Stimulated activated CD8-positive, alpha-beta memory T cell treated with anti-CD3 and anti-CD28 coated beads, Interleukin-15, amount 100 ng/mL, for 1 hour (primary cell): ENCODE measurements around the gene PRKCH.
"Not testable (repeated sequence)": the region's sequence is repeated elsewhere in the genome, so short reads cannot be mapped to it uniquely, and the experiment has no call there.

Experiments
- DNase-seq: peaks from one replicate; pipeline ENCODE4 v3.0.0-alpha.2; 2020; ENCODE audit warnings: low read depth

PRKCH gene

GRCh38 chr14:61308198-61308597 is 13.2 kb upstream of the PRKCH start:
- DNase-seq, result no peak

DNA sequence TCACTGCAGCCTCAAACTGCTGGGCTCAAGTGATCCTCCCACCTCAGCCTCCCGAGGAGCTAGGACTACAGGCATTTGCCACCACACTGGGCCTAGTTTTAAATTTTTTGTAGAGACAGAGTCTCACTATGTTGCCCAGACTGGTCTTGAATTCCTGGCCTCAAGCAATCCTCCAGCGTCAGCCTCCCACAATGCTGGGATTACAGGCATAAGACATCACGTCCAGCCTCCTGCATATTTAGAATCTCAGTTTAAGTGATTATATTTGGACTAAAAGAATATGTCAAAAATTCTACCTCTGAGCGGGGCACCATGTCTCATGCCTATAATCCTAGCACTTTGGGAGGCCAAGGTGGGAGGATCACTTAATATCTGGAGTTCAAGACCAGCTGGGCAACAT is 12.7 kb upstream of the PRKCH start:
- not testable (repeated sequence) for DNase-seq

DNA sequence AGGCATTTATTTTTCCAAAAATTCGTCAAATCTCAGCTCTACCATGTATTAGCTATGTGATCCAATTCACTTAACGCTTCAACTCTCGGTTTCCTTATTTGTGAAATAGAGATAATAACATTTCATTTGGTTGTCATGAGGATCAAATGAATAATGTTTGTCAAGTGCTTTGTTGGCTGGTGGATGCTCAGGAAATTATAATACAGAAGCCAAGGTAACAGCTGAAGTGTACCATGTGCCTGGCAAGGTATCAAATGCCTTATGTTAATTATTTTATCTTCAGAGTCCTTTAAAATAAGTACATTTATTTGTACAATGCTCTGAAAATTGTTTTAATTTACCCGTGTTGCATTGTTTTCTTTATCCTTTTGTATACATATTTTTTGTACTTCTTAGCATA is 6.1 kb upstream of the PRKCH start:
- no peak for DNase-seq

- DNase-seq, result no peak
These were observed 2.3 kb upstream of the PRKCH start for GRCh38 chr14:61319086-61319485.

- no peak for DNase-seq
These were observed 1.7 kb upstream of the PRKCH start for GRCh38 chr14:61319706-61320105.

- DNase-seq, result not testable (repeated sequence)
These were observed 1.2 kb upstream of the PRKCH start for GRCh38 chr14:61320170-61320569.

DNA sequence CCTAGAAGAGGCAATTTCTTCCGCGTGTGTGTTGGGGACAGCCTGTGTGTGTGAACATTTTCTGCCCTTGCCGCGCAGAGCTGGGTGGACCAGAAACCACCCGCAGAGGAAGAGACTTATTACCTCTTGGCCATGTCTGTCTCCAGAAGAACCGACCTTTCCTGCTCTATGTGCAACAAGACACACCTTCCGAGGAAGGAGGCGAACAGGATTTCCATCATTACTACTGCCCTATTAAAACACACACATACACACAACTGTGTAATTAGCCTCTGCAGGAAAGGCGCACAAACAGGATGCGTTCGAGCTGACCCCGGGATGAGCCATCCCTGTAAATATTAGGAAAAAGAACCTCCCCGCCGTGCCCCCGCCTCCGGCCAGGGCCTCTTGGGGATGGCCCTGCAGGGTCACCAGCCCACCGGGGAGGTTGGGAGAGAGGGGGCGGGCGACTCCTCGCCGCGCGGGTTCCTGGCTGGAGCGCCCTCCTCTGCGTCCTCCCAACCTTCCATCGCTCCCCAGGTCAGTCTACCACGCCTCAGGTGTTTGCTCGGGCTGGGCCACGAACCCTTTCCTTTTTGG is 484 bp upstream of the PRKCH start:
- no peak for DNase-seq

DNA sequence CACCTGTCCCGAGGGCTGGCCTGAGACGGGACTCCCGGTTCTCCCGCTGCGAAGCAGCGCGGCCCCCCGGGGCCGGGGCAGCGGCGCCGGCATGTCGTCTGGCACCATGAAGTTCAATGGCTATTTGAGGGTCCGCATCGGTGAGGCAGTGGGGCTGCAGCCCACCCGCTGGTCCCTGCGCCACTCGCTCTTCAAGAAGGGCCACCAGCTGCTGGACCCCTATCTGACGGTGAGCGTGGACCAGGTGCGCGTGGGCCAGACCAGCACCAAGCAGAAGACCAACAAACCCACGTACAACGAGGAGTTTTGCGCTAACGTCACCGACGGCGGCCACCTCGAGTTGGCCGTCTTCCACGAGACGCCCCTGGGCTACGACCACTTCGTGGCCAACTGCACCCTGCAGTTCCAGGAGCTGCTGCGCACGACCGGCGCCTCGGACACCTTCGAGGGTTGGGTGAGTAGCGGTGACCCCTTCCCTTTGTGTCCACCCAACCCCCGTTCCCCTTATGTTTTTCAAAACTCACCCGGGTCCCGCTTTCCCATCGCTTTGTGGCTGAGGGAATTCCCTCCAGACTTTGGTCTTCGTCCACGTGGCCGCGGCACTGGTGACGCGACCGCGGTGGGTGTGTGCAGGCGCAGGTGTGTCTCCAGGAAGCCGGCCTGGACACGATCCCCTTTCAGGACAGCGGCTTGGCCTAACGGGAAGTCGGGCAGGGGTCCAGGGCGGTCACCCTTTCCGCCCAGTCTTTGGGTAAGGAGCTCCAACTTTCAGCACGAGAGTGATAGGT is 826 bp downstream of the PRKCH start:
- no peak for DNase-seq

DNA sequence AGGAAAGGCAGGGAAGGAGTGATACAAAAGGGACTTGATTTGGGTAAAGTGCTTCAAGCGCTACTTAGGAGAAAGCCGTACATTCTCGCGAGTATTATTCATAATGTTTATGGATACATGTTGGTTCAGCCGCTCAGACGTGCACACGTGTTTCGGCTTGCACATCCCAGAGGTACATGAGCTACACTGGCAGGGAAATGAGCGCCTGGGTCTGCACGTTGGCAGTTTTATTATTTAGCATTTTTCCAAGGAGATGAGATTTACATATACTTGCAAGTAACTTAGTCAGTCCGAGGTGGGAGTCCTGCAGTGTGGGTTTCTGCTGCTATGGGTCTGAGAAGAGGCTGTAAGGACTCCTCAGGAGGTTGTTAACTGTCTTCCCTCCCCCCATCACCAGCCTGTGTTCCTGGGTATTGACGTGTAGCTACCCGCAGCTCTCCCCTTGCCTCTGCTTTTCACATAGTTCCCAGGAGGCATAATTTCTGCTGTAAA is 1.5 kb downstream of the PRKCH start:
- no peak for DNase-seq

DNA sequence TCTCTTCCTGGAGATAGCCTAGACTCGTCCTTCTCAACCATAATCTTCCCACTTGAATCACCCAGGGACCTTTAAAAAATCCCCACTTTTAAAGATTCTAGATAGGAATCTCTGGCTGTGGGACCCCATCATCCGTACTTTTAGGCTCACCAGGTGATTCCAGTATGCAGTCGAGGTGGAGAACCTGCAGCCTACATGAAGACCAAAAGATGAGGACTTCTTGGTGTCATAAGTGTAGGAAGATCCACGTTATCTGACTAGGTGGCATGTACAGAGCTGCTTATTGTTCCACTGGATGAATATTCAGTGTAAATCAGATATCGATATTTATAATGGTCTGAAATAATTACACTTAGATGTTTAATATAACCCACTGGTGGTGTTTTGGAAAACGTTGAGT is 2.6 kb downstream of the PRKCH start:
- no peak for DNase-seq

- no peak for DNase-seq
These were observed 3.8 kb downstream of the PRKCH start for GRCh38 chr14:61325166-61325565.

DNA sequence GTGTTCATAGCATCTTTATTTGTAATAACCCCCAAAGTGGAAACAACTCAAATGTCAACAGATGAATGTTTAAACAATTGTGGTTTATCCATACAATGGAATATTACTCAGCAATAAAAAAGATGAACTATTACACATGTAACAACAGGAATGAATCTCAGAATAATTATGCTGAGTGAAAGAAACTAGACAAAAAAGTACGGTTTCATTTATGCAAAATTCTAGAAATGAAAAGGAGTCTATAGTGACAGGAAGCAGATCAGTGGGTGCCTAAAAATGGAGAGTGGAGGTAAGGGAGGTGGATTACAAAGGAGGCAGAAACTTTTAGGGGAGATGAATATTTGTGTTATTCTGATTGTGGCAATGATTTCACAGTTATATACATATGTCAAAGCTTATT is 4.8 kb downstream of the PRKCH start:
- DNase-seq, result no peak

DNA sequence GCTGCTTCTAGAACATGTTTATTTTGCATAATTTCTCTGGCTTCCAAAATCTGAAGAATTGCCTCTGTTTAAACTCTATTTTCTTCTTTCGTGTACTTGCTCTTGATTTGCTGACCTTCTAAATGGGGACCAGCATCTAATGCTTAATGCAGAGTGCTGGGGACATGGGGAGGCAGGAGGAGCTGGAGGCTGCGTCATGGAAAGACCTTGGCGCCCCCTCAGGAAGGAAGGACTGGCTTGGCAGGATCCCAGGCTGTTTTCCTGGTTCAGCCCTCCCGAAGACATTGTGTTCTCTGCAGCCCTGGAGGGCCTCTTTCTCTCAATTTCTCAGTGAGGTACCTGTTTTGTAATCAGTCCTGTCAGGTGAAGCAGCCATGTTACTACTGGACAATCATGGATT is 5.5 kb downstream of the PRKCH start:
- DNase-seq, result no peak

- DNase-seq, result no peak
These were observed 7.4 kb downstream of the PRKCH start for GRCh38 chr14:61328626-61329262.

GRCh38 chr14:61329478-61330051 is 8.2 kb downstream of the PRKCH start:
- DNase-seq, result no peak

- no peak for DNase-seq
These were observed 9.1 kb downstream of the PRKCH start for GRCh38 chr14:61330511-61330910.

- no peak for DNase-seq
These were observed 10.7 kb downstream of the PRKCH start for GRCh38 chr14:61331992-61332657.

DNA sequence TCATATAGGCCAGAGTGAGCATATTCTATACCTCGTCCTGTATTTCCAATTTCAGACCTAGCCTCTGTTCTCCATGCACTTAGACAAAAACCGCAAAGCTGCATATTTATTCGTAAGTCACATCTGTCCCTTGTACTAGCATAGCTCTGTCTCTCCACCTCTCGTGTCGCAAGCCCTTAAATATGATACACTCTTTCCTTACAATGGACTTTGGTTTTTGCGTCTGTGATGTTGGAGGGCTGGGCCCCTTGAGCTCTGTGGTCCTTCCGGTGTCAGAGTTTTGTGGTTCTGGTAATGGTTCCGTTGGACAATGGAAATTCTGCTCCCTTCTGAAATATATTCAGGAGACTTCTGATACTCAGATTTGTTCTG is 11.3 kb downstream of the PRKCH start:
- DNase-seq, result no peak

DNA sequence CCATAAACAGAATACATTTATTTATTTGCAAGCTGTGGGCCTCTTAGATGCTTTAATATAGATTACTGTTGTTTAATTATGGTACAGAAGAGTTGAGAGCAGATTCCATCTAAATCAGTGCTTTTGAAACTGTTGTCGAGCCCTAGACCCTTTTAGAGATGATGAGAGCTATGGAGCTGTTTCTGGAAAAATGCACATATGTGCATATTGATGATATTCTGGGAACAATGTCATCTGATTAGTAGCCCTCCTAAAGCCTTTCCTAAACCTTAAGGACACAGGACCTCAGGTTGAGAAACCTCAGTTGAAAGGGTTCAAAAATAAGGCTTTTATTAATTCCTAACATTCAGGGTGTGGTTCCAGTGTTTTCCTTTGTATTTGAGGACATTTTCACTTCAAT is 11.7 kb downstream of the PRKCH start:
- DNase-seq, result no peak

GRCh38 chr14:61334197-61334701 is 12.9 kb downstream of the PRKCH start:
- DNase-seq, result no peak

DNA sequence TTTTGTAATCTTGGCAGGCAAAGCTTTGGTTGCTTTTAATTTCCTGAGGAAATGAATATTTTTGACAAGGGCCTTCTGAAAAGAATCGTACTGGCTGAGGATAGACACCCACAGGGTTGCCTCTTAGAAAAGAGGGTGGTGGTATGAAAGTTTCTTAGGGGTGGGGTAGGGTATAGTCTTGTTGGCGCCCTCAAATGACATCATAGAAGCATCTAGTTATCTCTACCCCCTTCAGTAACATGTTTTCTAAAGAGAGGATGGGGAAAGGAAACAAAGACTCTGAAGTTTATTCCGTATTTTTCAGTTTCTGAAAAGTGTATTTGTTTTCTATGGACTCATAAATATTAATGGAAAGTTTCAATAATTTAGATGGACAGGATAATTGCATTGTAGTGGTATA is 13.7 kb downstream of the PRKCH start:
- DNase-seq, result no peak

DNA sequence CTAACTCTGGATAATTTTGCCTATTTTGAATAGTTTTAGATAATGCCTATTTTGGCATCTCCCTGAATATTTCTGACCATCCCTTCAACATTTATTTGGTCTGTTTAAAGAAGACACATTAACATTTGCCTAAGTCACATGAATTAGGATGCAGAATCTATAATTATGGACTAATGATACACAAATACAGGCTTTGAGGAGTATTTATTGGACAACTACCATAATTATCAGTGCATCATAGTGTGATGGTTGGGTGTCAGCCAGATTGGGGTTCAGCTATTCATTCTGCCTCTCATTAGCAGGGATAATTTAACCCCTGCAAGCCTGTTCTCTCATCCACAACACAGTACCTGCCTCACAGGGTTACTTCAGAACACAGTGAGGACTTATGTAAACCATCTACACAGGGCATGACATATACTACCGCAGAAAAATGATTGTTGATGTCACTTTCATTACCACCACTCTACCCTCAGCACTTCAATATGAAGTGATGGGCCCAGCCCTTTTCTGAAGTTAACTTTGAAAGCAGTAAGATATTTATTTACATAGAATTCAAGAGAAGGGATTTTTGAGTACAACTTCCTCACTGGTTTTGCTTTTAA is 14.4 kb downstream of the PRKCH start:
- DNase-seq, result no peak
